NCI-H2107 (cell line): Measurements from ENCODE around the gene PLIN3.
A peak's percentile ranks its signal among the peaks of the same experiment; 100 is the strongest.
"Not testable (repeated sequence)": the region's sequence is repeated elsewhere in the genome, so short reads cannot be mapped to it uniquely, and the experiment has no call there.

Experiments used
- DNase-seq: peaks from one replicate; lab custom pipeline; 2025; lab: John Stamatoyannopoulos, UW

Gene PLIN3

GRCh38 chr19:4845975-4846374 is 21.5 kb downstream of the PLIN3 start:
- not testable (repeated sequence) for DNase-seq

DNA sequence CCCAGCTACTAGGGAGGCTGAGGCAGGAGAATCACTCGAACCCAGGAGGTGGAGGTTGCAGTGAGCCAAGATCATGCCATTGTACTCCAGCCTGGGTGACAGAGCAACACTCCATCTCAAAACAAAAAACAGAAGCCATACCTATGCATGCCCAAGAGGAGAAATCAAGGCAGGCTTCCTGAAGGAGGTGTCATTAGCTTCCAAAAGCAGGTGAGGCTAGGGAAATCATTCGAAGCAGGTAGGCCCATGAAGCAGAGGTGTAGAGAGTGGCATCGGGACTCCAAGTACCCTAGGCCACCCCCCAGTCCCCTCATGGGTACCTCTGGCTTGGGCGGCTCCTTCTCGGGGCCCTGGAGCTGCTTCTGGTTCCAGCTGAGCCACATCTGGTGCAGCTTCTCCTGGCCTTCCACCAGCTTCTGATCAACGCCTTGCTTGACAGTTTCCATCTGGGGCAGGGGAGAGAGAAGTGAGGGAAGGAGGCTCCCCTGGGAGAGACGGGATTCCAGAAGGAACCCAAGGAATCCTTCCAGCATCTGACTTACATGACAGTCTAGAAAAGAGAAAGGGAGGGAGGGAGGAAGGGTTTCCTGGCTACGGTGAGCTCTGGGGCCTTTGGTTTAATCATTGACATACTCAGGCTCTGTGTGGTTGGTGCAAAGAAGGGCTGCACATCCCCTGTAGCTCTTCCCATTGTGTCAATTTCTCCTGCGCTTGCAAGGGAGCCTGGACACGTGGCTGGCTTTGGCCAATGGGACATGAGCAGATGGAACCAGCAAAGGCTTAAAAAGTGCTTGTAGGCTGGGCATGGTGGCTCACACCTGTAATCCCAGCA is 22.9 kb downstream of the PLIN3 start:
- DNase-seq = no peak

- no peak for DNase-seq
Measured at GRCh38 chr19:4843647-4843965, 23.9 kb downstream of the PLIN3 start.

- DNase-seq = no peak
Measured at GRCh38 chr19:4839192-4839591, 28.3 kb downstream of the PLIN3 start.

- no peak for DNase-seq
Measured at GRCh38 chr19:4832776-4833175, 34.7 kb downstream of the PLIN3 start.

DNA sequence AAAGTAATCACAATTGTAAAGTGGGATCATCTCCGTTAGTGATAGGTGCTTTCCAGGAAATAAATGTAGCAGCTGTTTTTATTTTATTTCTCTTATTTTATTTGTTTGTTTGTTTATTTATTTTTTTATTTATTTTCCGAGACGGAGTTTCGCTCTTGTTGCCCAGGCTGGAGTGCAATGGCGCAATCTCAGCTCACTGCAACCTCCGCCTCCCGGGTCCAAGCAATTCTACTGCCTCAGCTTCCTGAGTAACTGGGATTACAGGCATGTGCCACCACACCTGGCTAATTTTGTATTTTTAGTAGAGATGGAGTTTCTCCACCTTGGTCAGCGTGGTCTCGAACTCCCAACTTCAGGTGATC is 35.5 kb downstream of the PLIN3 start:
- not testable (repeated sequence) for DNase-seq

DNA sequence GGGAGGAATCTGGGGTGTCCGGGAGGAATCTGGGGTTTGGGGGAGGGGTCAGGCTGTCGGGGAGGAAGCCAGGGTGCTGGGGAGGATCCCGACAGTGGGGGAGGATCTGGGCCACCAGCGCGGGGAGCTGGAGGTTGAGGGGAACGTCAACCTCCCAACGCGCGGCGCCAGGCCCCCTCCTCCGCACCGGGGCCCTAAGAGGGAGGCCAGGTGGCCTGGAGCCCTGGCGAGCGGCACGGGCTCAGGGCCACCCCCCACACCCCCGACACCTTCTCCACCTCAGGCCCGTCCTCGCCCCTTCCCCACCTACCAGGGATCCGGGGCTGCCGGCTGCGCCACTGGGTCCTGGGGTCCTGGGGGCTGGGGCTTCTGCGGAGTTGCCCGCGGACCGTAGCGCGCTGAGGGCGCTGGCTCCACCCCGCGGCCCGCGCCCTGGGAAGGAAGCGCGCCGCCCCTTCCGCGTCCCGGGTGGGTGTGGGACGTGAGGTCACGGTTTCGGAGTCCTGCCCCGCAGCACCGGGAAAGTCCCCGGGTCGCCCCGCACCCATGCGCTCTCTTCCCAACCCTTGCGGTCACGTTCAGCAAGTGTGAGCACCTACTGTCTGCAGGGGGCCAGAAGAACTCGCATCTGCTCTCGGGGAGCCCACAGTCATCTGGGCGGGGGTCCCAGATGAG is 36.0 kb downstream of the PLIN3 start, which contains the start of gene TICAM1:
TSS of gene TICAM1 (minus strand) at position 409 of the 675 bp plus-strand sequence. CDS start 13,335 bp downstream, outside the sequence.
- no peak for DNase-seq

DNA sequence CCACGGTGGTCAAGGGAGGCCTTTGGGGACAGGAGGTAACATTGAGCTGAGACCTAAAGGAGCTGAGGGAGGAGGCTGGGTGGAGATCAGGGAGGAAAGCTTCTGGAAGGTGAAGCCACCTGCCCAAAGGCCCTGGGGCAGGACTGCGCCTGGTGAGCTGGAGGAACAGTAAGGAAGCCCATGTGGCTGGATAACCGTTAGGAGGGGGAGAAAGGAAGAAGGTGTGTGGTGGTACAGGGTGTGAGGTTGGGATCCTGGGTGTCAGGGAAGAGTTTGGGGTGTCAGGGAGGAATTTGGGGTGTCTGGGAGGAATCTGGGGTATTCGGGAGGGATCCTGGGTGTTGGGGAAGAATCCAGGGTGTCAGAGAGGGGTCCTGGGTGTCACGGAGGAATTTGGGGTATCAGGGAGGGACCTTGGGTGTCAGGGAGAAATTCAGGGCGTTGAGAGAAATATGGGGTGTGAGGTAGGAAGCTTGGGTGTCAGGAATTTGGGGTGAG is 36.6 kb downstream of the PLIN3 start:
- no peak for DNase-seq

GRCh38 chr19:4830332-4830731 is 37.1 kb downstream of the PLIN3 start:
- no peak for DNase-seq

GRCh38 chr19:4829001-4829712 is 38.3 kb downstream of the PLIN3 start:
- DNase-seq = no peak

DNA sequence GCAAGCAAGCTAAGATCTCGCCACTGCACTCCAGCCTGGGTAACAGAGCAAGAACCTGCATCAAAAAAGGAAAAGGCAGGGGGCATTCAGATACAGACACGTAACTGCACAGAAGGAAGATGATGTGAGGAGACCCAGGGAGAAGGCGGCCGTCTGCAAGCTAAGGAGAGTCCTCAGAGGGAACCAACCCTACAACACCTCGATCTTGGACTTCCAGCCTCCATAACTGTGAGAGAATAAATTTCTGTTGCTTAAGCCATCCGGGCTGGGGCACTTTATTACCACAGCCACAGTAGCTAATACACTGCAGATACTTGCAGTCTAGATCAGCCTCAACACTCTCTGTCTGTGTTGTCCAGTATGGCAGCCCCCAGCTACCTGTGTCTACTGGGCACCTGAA is 43.9 kb downstream of the PLIN3 start:
- no peak for DNase-seq

DNA sequence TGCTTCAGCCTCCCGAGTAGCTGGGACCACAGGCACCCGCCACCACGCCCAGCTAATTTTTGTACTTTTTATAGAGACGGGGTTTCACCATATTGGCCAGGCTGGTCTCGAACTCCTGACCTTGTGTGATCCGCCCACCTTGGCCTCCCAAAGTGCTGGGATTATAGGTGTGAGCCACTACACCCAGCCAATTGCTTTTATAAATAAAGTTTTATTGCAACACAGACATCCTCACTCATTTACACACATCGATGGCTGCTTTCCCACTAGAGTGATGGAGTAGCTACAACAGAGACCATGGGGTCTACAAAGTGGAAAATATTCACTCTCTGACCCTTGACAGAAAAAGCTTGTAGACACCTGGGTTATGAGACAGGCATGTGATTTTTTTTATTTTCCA is 45.1 kb downstream of the PLIN3 start:
- not testable (repeated sequence) for DNase-seq

DNA sequence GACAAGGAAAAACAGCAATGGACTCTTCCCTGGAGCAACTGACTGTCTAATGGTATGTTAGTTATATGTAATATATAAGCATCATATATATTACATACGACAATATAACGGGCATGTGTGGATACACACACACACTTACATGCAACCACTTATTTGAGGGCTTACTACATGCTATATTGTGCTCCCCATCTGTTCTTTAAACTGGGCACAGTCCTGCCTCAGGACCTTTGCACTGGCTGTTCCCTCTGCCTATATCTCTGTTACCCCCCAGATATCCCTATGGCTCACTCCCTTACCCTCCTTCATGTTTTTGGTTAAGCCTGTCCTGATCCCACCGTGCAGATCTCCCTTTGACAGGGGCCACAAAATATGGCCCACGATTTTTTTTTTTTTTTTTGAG is 46.2 kb downstream of the PLIN3 start:
- DNase-seq = no peak

- DNase-seq = no peak
Measured at GRCh38 chr19:4817467-4818277, 49.8 kb downstream of the PLIN3 start.

GRCh38 chr19:4816950-4817278 is 50.6 kb downstream of the PLIN3 start:
- no peak for DNase-seq

GRCh38 chr19:4816202-4816949 is 51.1 kb downstream of the PLIN3 start:
- no peak for DNase-seq

GRCh38 chr19:4815426-4816201 is 51.9 kb downstream of the PLIN3 start:
- peak; percentile 69 for DNase-seq

GRCh38 chr19:4814625-4815425 is 52.6 kb downstream of the PLIN3 start:
- no peak for DNase-seq

- peak; percentile 7 for DNase-seq
Measured at GRCh38 chr19:4811328-4812131, 55.9 kb downstream of the PLIN3 start.
